ENCODE results near the gene LYSMD2.

The LYSMD2 gene

GRCh38 chr15:51720201-51720995 lies 17.1 kb downstream of the LYSMD2 start:
- DNase-seq (ENCODE audit: low read depth in 1 of 2, low spot score in 1 of 2): no peak

- DNase-seq (ENCODE audit: low read depth in 1 of 2, low spot score in 1 of 2): no peak
Observed at GRCh38 chr15:51718746-51719145, 18.7 kb downstream of the LYSMD2 start.

GRCh38 chr15:51718219-51718618 lies 19.2 kb downstream of the LYSMD2 start:
- no peak for DNase-seq (ENCODE audit: low read depth in 1 of 2, low spot score in 1 of 2)

- no peak for DNase-seq (ENCODE audit: low read depth in 1 of 2, low spot score in 1 of 2)
Observed at GRCh38 chr15:51714911-51715310, 22.5 kb downstream of the LYSMD2 start.

GRCh38 chr15:51714162-51714561 lies 23.3 kb downstream of the LYSMD2 start:
- DNase-seq (ENCODE audit: low read depth in 1 of 2, low spot score in 1 of 2): no peak

GRCh38 chr15:51709031-51709430 lies 28.4 kb downstream of the LYSMD2 start:
- no peak for DNase-seq (ENCODE audit: low read depth in 1 of 2, low spot score in 1 of 2)

GRCh38 chr15:51708013-51708412 lies 29.4 kb downstream of the LYSMD2 start:
- DNase-seq (ENCODE audit: low read depth in 1 of 2, low spot score in 1 of 2): no peak

GRCh38 chr15:51706926-51707608 lies 30.4 kb downstream of the LYSMD2 start:
- no peak for DNase-seq (ENCODE audit: low read depth in 1 of 2, low spot score in 1 of 2)

GRCh38 chr15:51706291-51706690 lies 31.2 kb downstream of the LYSMD2 start:
- no peak for DNase-seq (ENCODE audit: low read depth in 1 of 2, low spot score in 1 of 2)

- DNase-seq (ENCODE audit: low read depth in 1 of 2, low spot score in 1 of 2): no peak
Observed at GRCh38 chr15:51702710-51703109, 34.7 kb downstream of the LYSMD2 start.

- DNase-seq (ENCODE audit: low read depth in 1 of 2, low spot score in 1 of 2): no peak
Observed at GRCh38 chr15:51699373-51699772, 38.1 kb downstream of the LYSMD2 start.

GRCh38 chr15:51697163-51697562 lies 40.3 kb downstream of the LYSMD2 start:
- DNase-seq (ENCODE audit: low read depth in 1 of 2, low spot score in 1 of 2): no peak

GRCh38 chr15:51696566-51696965 lies 40.9 kb downstream of the LYSMD2 start:
- no peak for DNase-seq (ENCODE audit: low read depth in 1 of 2, low spot score in 1 of 2)

- DNase-seq (ENCODE audit: low read depth in 1 of 2, low spot score in 1 of 2): no peak
Observed at GRCh38 chr15:51692154-51692553, 45.3 kb downstream of the LYSMD2 start.

GRCh38 chr15:51688863-51689262 lies 48.6 kb downstream of the LYSMD2 start:
- no peak for DNase-seq (ENCODE audit: low read depth in 1 of 2, low spot score in 1 of 2)

GRCh38 chr15:51687565-51687964 lies 49.9 kb downstream of the LYSMD2 start:
- no peak for DNase-seq (ENCODE audit: low read depth in 1 of 2, low spot score in 1 of 2)

GRCh38 chr15:51681303-51681963 lies 56.0 kb downstream of the LYSMD2 start, which contains the start of gene SCG3:
Gene SCG3 (plus strand): TSS chr15:51681503. CDS start chr15:51681756, 253 bp downstream.
- peak; percentile 3 to 34 for DNase-seq (ENCODE audit: low read depth in 1 of 2, low spot score in 1 of 2)

GRCh38 chr15:51680321-51680720 lies 57.1 kb downstream of the LYSMD2 start:
- DNase-seq (ENCODE audit: low read depth in 1 of 2, low spot score in 1 of 2): no peak

- DNase-seq (ENCODE audit: low read depth in 1 of 2, low spot score in 1 of 2): no peak
Observed at GRCh38 chr15:51678096-51678495, 59.4 kb downstream of the LYSMD2 start.

GRCh38 chr15:51677452-51677851 lies 60.0 kb downstream of the LYSMD2 start:
- no peak for DNase-seq (ENCODE audit: low read depth in 1 of 2, low spot score in 1 of 2)

GRCh38 chr15:51677021-51677420 lies 60.4 kb downstream of the LYSMD2 start:
- no peak for DNase-seq (ENCODE audit: low read depth in 1 of 2, low spot score in 1 of 2)

- no peak for DNase-seq (ENCODE audit: low read depth in 1 of 2, low spot score in 1 of 2)
Observed at GRCh38 chr15:51675234-51675633, 62.2 kb downstream of the LYSMD2 start.

All from activated T-helper 1 cell treated with anti-CD3 and anti-CD28 coated beads, Interleukin-2, amount 50 U/mL, for 16 hours (primary cell).